ENCODE results near the gene HTR2B.
"Not testable (repeated sequence)": the region's sequence is repeated elsewhere in the genome, so short reads cannot be mapped to it uniquely, and the experiment has no call there.

HTR2B gene

GRCh38 chr2:231132129-231132528 lies 7.3 kb upstream of the HTR2B start:
- DNase-seq = no peak

GRCh38 chr2:231130336-231131056 lies 5.7 kb upstream of the HTR2B start:
- no peak for DNase-seq

- DNase-seq = no peak
Measured at GRCh38 chr2:231129216-231129615, 4.4 kb upstream of the HTR2B start.

- DNase-seq = no peak
Measured at GRCh38 chr2:231128541-231128940, 3.7 kb upstream of the HTR2B start.

GRCh38 chr2:231127936-231128335 lies 3.1 kb upstream of the HTR2B start:
- DNase-seq = no peak

GRCh38 chr2:231127480-231127879 lies 2.6 kb upstream of the HTR2B start:
- DNase-seq = no peak

GRCh38 chr2:231126123-231126522 lies 1.3 kb upstream of the HTR2B start:
- DNase-seq = no peak

- DNase-seq = no peak
Measured at GRCh38 chr2:231123362-231123898, 1.4 kb downstream of the HTR2B start.

GRCh38 chr2:231118614-231118942 lies 6.3 kb downstream of the HTR2B start:
- no peak for DNase-seq

GRCh38 chr2:231117922-231118613 lies 6.8 kb downstream of the HTR2B start:
- DNase-seq = no peak

GRCh38 chr2:231117148-231117547 lies 7.7 kb downstream of the HTR2B start:
- DNase-seq = no peak

GRCh38 chr2:231115651-231116050 lies 9.2 kb downstream of the HTR2B start:
- DNase-seq = no peak

- no peak for DNase-seq
Measured at GRCh38 chr2:231113489-231113888, 11.4 kb downstream of the HTR2B start.

GRCh38 chr2:231111987-231112386 lies 12.9 kb downstream of the HTR2B start:
- no peak for DNase-seq

GRCh38 chr2:231110551-231110950 lies 14.3 kb downstream of the HTR2B start:
- DNase-seq = no peak

- DNase-seq = peak; percentile 68
Measured at GRCh38 chr2:231104115-231104713, 20.6 kb downstream of the HTR2B start.

- no peak for DNase-seq
Measured at GRCh38 chr2:231102772-231103171, 22.1 kb downstream of the HTR2B start.

- DNase-seq = no peak
Measured at GRCh38 chr2:231100990-231101389, 23.9 kb downstream of the HTR2B start.

- DNase-seq = not testable (repeated sequence)
Measured at GRCh38 chr2:231100321-231100720, 24.5 kb downstream of the HTR2B start.

- no peak for DNase-seq
Measured at GRCh38 chr2:231099918-231100317, 24.9 kb downstream of the HTR2B start.

- DNase-seq = no peak
Measured at GRCh38 chr2:231094736-231095346, 30.0 kb downstream of the HTR2B start.

- no peak for DNase-seq
Measured at GRCh38 chr2:231093933-231094332, 30.9 kb downstream of the HTR2B start.

- no peak for DNase-seq
Measured at GRCh38 chr2:231088754-231089153, 36.1 kb downstream of the HTR2B start.

GRCh38 chr2:231084565-231084964 lies 40.3 kb downstream of the HTR2B start:
- DNase-seq = no peak

All from NCI-H1694 (cell line).